Measurements from ENCODE around the gene ARL6IP4.

Gene ARL6IP4

DNA sequence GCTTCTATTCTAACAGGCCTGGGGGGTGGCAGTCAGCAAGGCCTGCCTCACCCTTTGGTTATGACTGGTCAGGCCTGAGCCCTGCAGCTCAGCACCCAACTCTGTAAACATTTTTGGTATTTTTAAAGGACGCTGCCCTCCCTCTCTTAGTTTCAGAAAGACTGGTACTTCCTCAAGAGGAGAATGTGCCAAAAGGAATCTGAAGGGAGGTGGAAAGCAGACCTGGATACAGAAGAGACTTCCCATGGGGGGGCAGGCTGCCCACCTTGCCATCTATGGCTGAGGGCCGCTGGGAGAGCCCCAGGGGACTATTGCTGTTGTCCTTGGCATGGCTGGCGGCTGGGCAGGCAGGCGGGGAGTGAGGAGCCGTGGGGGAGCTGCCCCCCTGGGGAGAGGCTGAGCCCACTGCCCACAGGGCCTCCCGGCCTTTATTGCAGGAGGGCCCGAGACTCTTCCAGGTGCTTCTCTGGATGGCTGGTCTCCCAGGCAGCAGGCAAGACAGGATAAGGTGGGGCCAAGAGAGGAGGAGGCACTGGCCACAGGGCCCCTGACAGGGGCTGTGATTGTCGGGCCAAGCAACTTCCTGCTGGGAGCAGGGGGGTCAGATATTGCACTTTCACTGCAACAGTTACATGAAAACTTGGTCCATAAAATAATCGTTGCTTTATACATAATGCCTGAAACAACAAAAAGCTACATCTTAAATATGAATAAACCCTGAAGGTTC is 3.5 kb downstream of the ARL6IP4 start:
- TF ChIP-seq, protein P1, sequence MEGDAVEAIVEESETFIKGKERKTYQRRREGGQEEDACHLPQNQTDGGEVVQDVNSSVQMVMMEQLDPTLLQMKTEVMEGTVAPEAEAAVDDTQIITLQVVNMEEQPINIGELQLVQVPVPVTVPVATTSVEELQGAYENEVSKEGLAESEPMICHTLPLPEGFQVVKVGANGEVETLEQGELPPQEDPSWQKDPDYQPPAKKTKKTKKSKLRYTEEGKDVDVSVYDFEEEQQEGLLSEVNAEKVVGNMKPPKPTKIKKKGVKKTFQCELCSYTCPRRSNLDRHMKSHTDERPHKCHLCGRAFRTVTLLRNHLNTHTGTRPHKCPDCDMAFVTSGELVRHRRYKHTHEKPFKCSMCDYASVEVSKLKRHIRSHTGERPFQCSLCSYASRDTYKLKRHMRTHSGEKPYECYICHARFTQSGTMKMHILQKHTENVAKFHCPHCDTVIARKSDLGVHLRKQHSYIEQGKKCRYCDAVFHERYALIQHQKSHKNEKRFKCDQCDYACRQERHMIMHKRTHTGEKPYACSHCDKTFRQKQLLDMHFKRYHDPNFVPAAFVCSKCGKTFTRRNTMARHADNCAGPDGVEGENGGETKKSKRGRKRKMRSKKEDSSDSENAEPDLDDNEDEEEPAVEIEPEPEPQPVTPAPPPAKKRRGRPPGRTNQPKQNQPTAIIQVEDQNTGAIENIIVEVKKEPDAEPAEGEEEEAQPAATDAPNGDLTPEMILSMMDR (IDR thresholded peaks at IDR 0.05; ENCODE audit: insufficient read depth, low read length, poor library complexity, severe bottlenecking), result no peak
- TF ChIP-seq EZH2phosphoT487 (conservative IDR thresholded peaks at IDR 0.05; ENCODE audit: low read length), result no peak
- H3K9me2 ChIP-seq (replicated peaks; ENCODE audit: insufficient read depth, low read length), result no peaks in the 10 kb centered on the region
- H3K79me2 ChIP-seq (ENCODE audit: insufficient read depth, low read length), result peaks cover 8% of the 10 kb centered on the region; the same call in 1 of the 2 replicates
- no peak overlapping the region for H3K9ac ChIP-seq (ENCODE audit: low read length)
- H2AFZ ChIP-seq (ENCODE audit: low read depth, low read length, severe bottlenecking), result no peak overlapping the region
- H3K27me3 ChIP-seq (ENCODE audit: low read length), result no peaks in the 10 kb centered on the region
- H3K36me3 ChIP-seq (ENCODE audit: low read length), result no peaks in the 10 kb centered on the region
- H4K20me1 ChIP-seq (ENCODE audit: low read depth, low read length), result no peaks in the 10 kb centered on the region
- no peaks in the 10 kb centered on the region for H3K9me3 ChIP-seq (ENCODE audit: insufficient read depth, low read length)
- peaks cover 10% of the 10 kb centered on the region; the same call in 1 of the 2 replicates for H3F3A ChIP-seq (ENCODE audit: insufficient read depth)
- H3K27ac ChIP-seq (ENCODE audit: low read depth, low read length), result no peak overlapping the region
- H3K4me3 ChIP-seq (ENCODE audit: insufficient read depth, low read length, poor library complexity, severe bottlenecking), result no peak overlapping the region
- H3K4me2 ChIP-seq (ENCODE audit: low read depth, low read length, poor library complexity, severe bottlenecking), result no peak overlapping the region

DNA sequence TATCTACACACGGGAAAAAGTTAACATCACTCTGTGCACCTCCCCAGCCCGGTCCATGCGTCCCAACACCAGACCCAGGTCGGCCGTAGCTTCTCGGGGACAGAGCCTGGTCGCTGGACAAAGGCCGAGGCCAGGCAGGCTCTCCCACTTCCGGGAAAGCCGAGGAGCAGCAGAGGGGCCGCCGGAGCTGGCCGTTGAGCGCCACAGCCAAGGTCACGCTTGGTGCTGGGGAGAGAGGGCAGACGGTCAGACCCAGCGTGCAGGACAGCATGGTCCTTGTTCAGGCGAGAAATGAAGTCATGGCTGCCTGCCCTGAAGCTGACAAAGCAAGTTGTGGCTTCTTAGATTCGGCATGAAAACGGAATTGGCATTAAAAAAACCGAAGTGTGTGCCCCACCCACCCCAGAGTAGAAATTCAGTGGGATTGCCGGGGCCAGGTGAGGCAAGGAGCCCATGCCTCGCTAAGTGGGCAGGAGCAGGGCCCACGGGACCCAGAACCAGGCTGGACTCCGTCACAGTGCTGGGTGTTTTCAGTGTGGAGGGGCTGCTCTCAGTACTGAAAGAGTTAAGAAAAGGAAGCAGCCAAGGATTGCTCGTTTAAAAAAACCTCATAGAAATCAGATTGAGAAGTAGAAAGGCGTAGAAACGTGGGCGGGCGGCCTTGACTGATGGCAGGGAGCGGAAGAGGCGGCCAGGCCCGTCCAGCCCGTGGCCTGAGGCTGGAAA is 4.3 kb downstream of the ARL6IP4 start:
- Histone ChIP-seq H3K36me3 (ENCODE audit: low read length) (no peaks in the 10 kb centered on the region), H3K9me2 (replicated peaks; ENCODE audit: insufficient read depth, low read length) (no peaks in the 10 kb centered on the region), H3K9ac (ENCODE audit: low read length) (no peak overlapping the region), H2AFZ (ENCODE audit: low read depth, low read length, severe bottlenecking) (no peak overlapping the region), H3K27ac (ENCODE audit: low read depth, low read length) (no peak overlapping the region), H3K9me3 (ENCODE audit: insufficient read depth, low read length) (no peaks in the 10 kb centered on the region), H3K79me2 (ENCODE audit: insufficient read depth, low read length) (peaks cover 8% of the 10 kb centered on the region; the same call in 1 of the 2 replicates), H3F3A (ENCODE audit: insufficient read depth) (peaks cover 10% of the 10 kb centered on the region; the same call in 1 of the 2 replicates), H3K4me3 (ENCODE audit: insufficient read depth, low read length, poor library complexity, severe bottlenecking) (no peak overlapping the region), H3K4me2 (ENCODE audit: low read depth, low read length, poor library complexity, severe bottlenecking) (no peak overlapping the region), H3K27me3 (ENCODE audit: low read length) (no peaks in the 10 kb centered on the region), H4K20me1 (ENCODE audit: low read depth, low read length) (no peaks in the 10 kb centered on the region)
- TF ChIP-seq EZH2phosphoT487 (conservative IDR thresholded peaks at IDR 0.05; ENCODE audit: low read length), result no peak
- TF ChIP-seq, protein P1 (IDR thresholded peaks at IDR 0.05; ENCODE audit: insufficient read depth, low read length, poor library complexity, severe bottlenecking), result no peak

DNA sequence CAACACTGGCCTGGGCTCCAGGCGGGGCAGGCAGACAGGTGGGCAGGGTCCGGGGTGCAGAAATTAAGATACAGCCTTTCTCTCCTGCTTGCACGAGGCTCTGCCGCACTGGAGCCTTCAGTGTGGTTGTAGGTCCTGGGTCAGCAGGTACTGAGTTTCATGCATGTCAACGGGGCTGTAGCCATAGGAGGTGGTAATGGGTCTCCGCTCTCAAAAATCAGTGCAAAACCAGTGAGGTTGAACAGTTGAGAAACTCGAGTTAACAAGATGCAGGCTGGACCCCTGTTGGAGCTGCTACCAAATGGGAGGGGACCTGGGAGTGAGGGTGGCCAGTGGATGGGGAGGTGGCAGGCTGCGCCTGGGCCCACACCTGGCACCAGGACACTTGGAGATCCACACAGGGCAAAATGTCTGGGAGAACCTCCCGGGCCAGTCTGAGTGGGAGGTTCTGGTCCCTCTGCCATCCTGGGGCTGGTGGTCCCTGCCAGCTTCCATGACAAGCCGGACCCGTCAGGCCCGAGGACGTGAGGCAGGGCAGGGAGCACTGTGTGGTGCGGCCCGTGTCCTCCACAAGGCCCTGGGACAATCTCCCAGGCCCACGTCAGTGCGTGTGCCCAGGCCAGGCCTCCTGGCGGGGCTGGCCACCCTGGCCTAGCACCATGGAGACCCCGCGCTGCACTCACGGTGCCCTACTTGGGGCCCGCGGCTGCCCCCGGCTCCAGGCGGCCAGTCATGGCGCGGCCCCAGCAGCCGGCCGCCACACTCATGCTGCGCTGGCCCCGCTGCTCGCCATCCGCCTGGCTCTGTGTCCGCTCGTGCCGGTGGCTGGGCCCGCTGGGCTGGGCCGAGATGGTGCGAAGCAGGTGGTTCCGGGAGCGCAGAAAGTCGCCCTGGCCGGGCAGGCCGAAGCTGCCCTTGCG is 5.1 kb downstream of the ARL6IP4 start:
- no peaks in the 10 kb centered on the region for H3K27me3 ChIP-seq (ENCODE audit: low read length)
- no peaks in the 10 kb centered on the region for H3K9me3 ChIP-seq (ENCODE audit: insufficient read depth, low read length)
- H3K9me2 ChIP-seq (replicated peaks; ENCODE audit: insufficient read depth, low read length), result no peaks in the 10 kb centered on the region
- peaks cover 7% of the 10 kb centered on the region; the same call in 1 of the 2 replicates for H3K79me2 ChIP-seq (ENCODE audit: insufficient read depth, low read length)
- H3F3A ChIP-seq (ENCODE audit: insufficient read depth), result peaks cover 10% of the 10 kb centered on the region; the same call in 1 of the 2 replicates
- no peak for TF ChIP-seq EZH2phosphoT487 (conservative IDR thresholded peaks at IDR 0.05; ENCODE audit: low read length)
- TF ChIP-seq, protein P1 (IDR thresholded peaks at IDR 0.05; ENCODE audit: insufficient read depth, low read length, poor library complexity, severe bottlenecking), result no peak
- H3K9ac ChIP-seq (ENCODE audit: low read length), result no peak overlapping the region
- H4K20me1 ChIP-seq (ENCODE audit: low read depth, low read length), result no peaks in the 10 kb centered on the region
- H3K4me3 ChIP-seq (ENCODE audit: insufficient read depth, low read length, poor library complexity, severe bottlenecking), result no peak overlapping the region
- H2AFZ ChIP-seq (ENCODE audit: low read depth, low read length, severe bottlenecking), result no peak overlapping the region
- H3K36me3 ChIP-seq (ENCODE audit: low read length), result no peaks in the 10 kb centered on the region
- no peak overlapping the region for H3K4me2 ChIP-seq (ENCODE audit: low read depth, low read length, poor library complexity, severe bottlenecking)
- no peak overlapping the region for H3K27ac ChIP-seq (ENCODE audit: low read depth, low read length)
